Hematopoietic multipotent progenitor cell (in vitro differentiated cells): Measurements from ENCODE around the gene CD44. TPM values are rescaled to one million over a fixed set of nuclear protein-coding genes. Genes with fewer than 3 reads are reported as not detected.
A peak's percentile ranks its signal among the peaks of the same experiment; 100 is the strongest.
"Not testable (repeated sequence)": the region's sequence is repeated elsewhere in the genome, so short reads cannot be mapped to it uniquely, and the experiment has no call there.

Experiments used
- DNase-seq, 3 donors: peaks; one replicate each; pipeline ENCODE4 v3.0.0-alpha.2; 2011 to 2015; ENCODE audit warnings: low read depth in 2 of 3, low spot score in 2 of 3
- total RNA-seq: library from RNA; depleted of rRNA; stranded (reverse); fragments of >200 nt; gene quantifications from one replicate; pipeline ENCODE4 v1.2.3, GENCODE V29; 2012

Gene CD44
- 616 TPM for total RNA-seq

DNA sequence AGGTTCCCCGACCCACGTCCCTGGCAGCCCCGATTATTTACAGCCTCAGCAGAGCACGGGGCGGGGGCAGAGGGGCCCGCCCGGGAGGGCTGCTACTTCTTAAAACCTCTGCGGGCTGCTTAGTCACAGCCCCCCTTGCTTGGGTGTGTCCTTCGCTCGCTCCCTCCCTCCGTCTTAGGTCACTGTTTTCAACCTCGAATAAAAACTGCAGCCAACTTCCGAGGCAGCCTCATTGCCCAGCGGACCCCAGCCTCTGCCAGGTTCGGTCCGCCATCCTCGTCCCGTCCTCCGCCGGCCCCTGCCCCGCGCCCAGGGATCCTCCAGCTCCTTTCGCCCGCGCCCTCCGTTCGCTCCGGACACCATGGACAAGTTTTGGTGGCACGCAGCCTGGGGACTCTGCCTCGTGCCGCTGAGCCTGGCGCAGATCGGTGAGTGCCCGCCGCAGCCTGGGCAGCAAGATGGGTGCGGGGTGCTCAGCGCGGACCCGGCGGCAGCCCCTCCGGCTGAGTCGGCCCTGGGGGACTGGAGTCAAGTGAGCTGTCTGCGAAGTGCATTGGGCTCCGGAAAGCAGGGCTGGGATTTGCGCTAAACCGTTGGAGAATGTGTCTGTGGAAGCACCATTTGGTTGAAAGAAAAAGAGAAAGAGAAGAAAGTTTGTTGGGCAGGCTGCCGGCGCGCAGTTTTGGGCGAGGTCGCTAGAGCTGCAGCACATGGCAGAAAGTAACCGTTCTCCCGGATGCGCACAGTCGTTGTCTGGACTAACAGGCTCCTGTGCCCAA lies at the start of gene CD44:
CD44 (plus strand) TSS at position 229 of the 779 bp plus-strand sequence; CDS start at position 362, 133 bp downstream.
- peak; percentile 65 to 96 (median 91) for DNase-seq

DNA sequence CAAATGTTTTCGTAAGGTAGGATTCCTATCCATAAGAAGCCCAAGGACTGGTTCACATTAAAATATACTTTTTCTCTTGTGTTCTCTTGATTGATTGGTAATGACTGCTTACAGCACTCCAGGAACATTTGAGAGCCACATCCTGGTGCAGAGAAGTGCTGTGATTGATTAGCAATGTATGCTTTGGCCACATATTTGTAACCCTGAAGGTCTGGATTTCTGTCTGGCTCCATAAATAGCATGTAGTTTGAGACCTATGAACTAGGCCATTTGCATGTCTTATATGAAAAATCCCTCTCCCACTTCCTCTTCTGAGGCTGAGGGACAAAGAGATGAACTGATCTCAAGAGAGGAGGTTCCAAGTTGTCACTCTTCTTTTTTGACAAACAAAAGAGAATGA lies 49.3 kb upstream of the CD44 start:
- DNase-seq = no peak

DNA sequence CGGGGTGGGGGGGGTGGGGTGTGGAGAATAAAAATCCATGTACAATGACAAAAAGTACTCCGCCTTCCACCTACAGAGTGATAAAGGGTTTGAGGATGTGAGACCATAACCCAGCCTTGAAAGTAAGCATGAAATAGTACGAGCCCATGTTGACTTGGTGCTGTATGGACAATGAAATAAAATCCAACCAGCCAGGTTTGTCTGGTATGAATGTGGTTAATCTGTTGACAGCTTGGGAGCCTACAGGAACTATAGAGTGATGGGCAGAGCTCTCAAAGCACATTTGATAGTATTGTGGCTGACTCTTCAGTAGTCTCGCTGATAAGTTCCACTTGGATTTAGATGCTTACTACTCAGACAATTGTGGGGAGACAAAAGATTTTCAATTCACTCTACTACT lies 48.8 kb upstream of the CD44 start:
- no peak for DNase-seq

DNA sequence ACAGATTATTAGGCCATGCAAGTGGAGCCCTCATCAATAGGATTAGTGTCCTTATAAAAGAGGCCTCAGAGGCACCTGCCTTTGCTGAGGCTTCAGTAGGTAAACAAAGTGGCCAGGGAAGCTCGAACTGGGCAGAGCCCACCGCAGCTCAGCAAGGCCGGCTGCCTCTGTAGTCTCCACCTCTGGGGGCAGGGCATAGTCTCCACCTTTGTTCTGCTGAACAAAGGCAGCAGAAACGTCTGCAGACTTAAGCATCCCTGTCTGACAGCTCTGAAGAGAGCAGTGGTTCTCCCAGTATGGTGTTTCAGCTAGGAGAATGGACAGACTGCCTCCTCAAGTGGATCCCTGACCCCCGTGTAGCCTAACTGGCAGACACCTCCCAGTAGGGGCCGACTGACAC lies 48.0 kb upstream of the CD44 start:
- not testable (repeated sequence) for DNase-seq

DNA sequence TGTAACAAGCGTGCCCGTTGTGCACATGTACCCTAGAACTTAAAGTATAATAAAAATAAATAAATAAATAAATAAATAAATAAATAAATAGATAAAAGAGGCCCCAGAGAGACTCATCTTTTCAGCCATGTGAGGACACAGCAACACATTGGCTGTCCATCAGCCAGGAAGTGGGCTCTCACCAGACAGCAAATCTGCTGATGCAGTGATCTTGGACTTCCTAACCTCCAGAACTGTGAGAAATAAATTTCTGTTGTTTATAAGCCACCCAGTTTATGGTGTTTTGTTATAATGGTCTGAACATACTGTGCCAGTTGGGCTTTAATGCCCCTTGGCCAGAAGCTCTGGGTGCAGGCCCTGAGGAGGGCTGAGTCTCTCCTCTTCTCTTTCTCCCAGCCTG lies 42.2 kb upstream of the CD44 start:
- DNase-seq = no peak

DNA sequence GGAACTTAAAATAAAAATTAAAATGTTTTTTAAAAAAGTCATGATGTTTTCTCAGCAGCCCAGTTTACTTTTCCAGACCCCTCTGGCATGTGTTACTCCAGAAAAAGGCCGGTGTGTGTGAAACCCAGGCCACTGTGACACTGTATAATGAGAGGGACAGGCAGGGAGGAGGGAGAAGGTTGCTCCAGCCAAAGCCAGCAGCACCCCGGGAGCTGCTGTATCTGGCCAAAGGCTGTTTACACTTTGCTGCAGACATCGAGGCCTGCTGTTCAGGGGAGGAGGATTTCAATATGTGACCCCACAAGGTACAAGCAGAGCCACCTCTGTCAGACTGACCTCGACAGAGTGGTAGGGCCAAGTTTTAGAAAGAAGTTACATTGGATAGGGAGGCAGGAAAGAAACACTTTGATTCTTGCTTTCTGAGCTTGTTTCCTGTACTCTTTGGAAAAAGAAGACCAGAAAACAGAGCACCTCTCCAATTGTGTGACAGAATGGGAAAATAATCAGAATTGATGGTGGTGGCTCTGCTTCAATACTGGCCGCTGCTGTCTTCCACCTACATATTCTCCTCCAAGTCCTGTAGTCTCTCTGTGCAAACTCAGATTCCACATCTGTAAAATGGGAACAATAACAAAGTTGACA lies 41.0 kb upstream of the CD44 start:
- no peak for DNase-seq

DNA sequence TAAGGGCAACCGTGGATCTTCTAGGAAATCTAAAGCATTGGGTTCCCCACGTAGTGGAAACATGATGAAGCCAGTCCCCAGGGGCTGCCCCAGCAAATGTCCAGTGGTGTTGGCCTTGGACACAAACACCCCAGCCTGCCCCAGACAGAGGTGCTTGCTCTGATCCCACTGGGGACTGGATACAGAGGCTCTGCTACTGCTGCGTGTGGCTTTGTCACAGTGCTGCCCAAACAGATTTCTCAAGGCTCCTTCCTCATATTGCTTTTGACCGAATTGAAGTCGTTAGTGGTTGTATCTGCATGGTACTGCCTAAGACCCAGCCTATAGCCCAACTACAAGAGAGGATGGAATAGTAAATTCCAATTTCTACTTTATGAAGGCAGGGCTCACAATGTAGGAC lies 40.1 kb upstream of the CD44 start:
- DNase-seq = no peak

DNA sequence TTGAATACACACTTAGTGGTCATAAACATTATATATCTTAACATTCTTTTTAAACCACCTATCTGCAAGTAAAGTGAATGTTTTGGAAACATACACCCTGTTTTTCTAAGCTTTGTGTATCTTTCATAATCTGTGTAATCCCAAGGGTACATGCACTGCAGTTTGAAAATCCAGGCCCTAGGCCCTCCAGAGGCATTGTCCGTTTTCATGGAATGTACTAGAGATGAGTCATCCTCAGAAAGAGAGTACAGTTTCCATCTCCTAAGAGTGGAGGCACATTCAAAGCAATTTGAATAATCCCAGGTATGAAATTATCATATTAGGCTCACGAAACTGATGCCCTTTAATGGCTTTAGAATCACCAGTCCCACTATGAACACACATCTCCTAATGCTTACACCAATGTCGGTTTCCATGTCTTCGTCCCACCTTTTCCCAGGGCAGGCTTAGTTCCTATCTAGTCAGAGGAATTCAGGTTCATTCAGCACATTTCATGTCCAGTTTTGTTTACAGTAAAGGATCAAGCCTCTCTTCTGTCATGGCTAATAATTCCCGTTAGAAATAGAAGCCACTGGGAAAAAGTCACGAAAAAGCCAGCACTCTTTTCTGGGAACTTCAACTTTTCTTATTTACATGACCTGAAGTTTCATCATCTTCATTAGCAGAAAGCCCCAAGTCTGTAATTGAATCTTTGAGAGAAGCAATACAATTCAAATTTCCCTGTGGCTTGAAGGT lies 39.5 kb upstream of the CD44 start:
- no peak for DNase-seq

DNA sequence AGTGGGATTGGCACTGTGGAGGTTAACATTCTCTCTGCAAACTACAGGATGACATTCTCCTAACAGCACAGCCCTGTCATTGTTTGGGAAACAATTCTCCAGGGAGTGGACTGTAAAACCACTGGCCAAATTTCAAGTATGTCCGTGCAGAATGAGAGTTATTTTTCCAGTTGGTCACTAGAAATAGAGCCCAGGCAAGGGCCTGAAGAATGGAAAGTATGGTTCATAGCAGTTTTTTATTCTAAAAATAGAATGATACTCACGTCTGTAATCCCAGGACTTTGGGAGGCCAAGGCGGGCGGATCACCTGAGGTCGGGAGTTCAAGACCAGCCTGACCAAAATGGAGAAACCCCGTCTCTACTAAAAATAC lies 39.0 kb upstream of the CD44 start:
- DNase-seq = no peak

DNA sequence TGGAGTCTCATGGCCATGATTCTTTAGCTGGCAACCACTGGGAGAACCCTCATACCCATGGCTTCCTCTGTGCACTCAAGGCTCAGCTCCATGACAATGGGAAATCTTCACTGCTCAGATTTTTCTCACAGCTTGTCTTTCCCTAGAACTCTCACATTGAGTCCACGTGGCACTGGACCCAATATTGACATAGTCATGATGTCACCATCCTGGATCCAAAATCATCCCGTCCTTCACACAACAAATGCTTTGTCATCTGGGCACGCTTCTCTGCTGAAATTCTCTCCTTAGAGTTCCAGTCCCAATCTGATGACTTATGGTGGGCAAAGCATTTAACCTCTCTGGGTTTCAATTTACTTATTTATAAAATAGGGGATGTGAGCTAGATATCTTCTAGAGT lies 37.7 kb upstream of the CD44 start:
- no peak for DNase-seq

DNA sequence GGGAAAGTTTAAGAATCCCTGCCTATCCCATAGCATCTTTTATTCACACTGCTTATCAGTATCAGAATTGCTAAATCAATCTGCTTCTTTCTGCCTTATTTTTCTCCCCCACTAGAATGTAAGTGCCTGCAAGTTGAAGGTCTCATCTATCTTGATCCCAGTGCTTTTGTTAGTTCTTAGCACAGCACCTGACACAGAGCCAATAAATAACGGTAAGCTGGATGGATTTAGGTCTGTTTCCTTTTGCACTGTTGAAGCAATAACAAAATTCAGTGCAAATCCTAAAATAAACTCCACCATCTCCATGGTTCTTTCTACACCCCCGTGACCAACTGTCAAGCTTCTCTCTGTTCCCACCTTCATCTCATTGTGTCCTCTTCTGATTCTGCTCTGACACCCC lies 36.7 kb upstream of the CD44 start:
- DNase-seq = no peak

DNA sequence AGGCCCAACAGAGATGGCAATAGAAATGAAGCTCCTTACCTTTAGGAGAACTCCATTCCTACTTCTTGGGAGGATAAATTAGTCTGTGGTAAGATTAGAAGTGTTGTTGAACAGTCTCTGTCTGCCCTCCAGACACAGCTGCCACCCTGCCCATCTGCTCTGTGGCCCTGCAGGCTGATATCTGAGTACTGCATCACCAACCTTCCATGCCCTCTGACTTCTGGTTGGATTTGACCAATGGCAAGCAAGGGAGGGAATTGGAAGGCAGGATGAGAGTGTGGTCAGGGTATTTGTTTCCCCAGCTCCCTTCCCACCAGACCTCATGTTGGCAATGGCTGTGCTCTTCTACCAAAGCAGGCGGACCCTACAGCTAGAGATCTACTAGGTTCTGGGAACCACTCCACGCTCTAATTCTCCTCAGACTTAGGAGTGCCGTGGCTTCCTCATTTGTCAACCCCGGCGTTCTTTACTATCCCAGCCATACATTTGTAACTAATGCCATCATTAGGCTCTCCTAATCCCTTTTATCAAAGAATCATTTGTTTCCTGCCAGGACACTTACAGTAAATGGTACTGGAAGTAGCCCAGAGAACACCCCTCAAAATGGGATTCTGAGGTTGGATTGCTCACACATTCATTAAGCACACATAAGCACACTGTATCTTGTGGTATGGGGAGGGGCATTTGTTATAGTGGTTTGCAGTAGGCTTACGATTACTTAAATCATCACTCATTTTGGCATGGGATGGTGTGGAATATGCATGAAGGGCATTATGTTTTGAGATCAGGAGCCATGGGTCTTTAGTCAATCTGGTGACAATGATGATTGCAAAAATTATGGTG lies 35.4 kb upstream of the CD44 start:
- no peak for DNase-seq

DNA sequence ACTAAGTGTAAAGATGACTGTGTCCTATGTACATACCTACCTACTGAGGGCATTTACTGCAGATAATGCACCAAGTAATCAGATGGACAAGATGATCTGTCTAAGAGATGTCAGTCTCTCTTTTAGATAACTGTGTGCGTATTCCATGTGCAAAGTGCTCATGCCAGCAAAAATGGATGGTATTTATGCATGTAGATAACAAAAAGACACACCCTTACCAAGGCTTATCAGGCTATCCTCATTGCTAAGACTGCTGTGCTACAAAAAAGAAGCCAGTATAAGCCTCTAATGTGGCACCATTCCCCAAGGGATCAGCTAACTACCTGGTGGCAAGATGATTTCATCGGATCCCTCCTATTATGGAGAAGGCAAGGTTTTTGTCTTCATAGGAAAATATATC lies 34.3 kb upstream of the CD44 start:
- no peak for DNase-seq

DNA sequence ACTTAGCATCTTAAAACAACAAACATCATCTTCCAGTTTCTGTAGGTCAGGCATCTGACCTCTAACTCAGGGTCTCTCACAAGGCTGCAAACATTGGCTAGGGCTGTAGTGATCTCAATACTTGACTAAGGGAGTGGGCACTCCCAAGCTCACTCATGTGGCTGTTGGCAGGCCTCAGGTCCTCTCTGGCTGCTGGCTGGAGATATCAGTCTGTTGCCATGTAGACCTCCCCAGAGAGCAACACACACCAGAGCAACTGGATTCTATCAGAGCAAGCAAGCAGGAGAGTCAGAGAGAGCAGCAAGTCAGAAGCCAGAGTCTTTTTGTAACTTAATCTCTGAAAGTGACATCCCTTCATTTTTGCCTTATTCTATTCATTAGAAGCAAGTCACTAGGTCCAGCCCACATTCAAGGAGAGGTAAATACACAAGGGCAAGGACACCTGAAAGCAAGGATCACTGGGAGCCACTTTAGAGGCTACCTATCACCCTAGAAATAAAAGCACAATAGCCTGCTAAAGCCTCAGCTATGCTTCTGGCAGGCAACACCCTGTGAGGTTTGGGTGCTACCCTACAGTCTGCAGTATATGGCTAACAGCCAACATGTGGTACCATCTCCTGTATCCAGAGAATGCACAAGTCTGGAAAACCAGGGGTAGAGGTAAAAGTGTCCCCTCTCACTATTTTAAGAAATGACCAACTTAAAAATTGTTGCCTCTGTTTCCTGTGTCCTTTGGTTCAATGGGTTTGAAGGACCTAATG lies 33.5 kb upstream of the CD44 start:
- DNase-seq = peak in 1 of 3 donors; percentile 41

DNA sequence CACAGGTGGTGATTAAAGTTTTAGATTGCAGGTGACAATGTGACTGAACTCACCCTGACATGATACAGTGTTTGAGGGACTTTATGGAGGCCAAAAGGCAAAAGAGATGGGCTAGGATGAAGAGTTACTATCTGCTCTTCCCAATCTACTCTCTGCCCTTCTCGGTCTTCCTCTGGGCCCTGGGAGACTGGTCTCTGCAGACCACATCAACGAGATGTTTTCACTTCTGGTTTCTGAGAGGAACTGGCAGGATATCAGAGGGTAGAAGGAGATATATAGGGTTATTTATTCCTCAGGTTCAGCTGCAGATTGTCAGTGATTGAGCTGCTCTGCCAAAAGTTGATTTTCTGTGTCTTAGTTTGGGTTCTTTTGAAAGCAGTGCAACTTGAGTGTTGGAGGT lies 32.4 kb upstream of the CD44 start:
- no peak for DNase-seq

DNA sequence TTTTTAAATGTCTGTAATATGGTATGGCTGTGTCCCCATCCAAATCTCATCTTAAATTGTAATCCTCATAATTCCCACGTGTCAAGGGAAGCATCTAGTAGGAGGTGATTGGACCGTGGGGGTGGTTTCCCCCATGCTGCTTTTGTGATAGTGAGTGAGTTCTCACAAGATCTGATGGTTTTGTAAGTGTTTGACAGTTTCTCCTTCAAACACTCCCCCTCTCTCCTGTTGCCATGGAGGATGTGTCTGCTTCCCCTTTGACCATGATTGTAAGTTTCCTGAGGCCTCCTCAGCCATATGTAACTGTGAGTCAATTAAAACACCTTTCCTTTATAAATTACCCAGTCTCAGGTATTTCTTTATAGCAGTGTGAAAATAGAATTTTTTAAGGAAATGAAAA lies 31.1 kb upstream of the CD44 start:
- peak in 2 of 3 donors; percentile 61 to 86 for DNase-seq

DNA sequence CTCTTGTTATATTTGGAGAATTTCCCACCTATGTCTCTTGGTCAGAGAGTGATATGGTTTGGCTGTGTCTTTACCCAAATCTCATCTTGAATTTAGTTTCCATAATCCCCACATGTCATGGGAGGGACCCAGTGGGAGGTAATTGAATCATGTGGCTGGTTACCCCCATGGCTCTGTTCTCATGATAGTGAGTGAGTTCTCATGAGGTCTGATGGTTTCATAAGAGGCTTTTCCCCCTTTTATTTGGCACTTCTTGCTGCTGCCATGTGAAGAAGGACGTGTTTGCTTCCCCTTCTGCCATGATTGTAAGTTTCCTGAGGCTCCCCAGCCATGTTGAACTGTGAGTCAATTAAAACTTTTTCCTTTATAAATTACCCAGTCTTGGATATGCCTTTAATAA lies 30.6 kb upstream of the CD44 start:
- not testable (repeated sequence) for DNase-seq

DNA sequence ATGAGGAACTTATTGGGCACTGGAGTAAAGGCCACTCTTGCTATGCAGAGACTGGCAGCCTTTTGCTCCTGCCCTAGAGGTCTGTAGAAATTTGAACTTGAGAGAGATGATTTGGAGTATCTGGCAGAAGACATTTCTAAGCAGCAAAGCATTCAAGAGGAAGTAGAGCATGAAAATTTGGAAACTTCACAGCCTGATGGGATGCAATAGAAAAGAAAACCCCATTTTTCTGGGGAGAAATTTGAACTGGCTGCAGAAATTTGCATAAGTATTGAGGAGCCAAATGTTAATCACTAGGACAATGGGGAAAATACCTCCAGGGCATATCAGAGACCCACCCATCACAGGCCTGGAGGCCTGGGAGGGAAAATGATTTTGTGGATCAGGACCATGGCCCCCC lies 29.9 kb upstream of the CD44 start:
- no peak for DNase-seq

DNA sequence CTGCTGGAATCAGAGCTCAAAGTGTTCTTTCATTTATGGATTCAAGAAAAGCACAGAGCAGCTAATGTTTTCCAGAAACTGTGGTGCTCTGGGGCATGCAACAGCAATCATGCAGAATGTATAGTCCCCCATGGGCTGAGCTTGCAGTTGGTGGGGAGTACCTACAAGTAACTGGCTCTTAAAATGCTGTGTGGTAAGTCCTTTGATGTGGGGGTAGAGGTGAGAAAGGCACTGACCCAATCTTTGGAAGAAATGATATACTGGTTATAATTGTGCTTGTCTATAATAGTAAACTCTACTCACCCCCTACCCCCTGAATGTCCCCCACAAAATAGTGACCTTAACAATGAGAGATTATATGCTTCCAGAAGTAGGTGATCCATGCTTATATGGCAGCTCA lies 29.1 kb upstream of the CD44 start:
- no peak for DNase-seq
